B cell (primary cell): ENCODE measurements around the gene ACAD8. TPM values are rescaled to one million over a fixed set of nuclear protein-coding genes. Genes with fewer than 3 reads are reported as not detected.

Experiments
- ATAC-seq: fragments of 200-7000 bp; cut with Tn5 transposase; one replicate; pipeline ENCODE4 v1.10.0; 2021; ENCODE audit warnings: low read depth, mild to moderate bottlenecking, moderate number of reproducible peaks, moderate library complexity
- CTCF ChIA-PET: fragments of 350-600 bp; sonication (Branson Sonifier 250); formaldehyde crosslinking; loops from one replicate; lab custom pipeline; 2021; ENCODE audit warnings: antibody characterized with exemption, inconsistent platforms; lab: Charles Lee
- POLR2A ChIA-PET: fragments of 350-600 bp; sonication (Branson Sonifier 250); formaldehyde crosslinking; loops from one replicate; lab custom pipeline; 2021; ENCODE audit warnings: antibody characterized with exemption; lab: Charles Lee
- DNase-seq: peaks from one replicate; pipeline ENCODE4 v3.0.0; 2013
- H2AFZ ChIP-seq: 2 replicates; pipeline ENCODE4 v1.6.1; 2012; ENCODE audit warnings: mild to moderate bottlenecking, low read depth, low read length; ENCODE audit not compliant: insufficient read depth, poor library complexity, severe bottlenecking
- H3K27ac ChIP-seq, 2 donors: 1 replicate in 1 of 2; 2 replicates in 1 of 2; pipeline ENCODE4 v1.5.1; 2012 to 2013; ENCODE audit warnings: low read length in 2 of 2, mild to moderate bottlenecking in 2 of 2, moderate library complexity in 1 of 2
- H3K27me3 ChIP-seq, 4 experiments: fragments of 200-600 bp in 1 of 4; sonication (generic) in 1 of 4; replicated peaks in 1 of 4; 1 replicate in 2 of 4; 2 replicates in 2 of 4; pipeline versions ENCODE4 v1.6.1 to v1.7.0; 2013 to 2016; ENCODE audit warnings: low read length in 3 of 4, mild to moderate bottlenecking in 2 of 4, mixed read lengths in 1 of 4, moderate library complexity in 1 of 4; ENCODE audit not compliant: insufficient read depth in 4 of 4, control insufficient read depth in 3 of 4; ENCODE audit errors: control extremely low read depth in 1 of 4
- H3K36me3 ChIP-seq, 2 experiments: replicated peaks in 1 of 2; 1 replicate in 1 of 2; 2 replicates in 1 of 2; pipeline versions ENCODE4 v1.6.1 to v1.7.1; 2013; ENCODE audit warnings: low read length in 1 of 2; ENCODE audit not compliant: insufficient read depth in 2 of 2, control insufficient read depth in 1 of 2; ENCODE audit errors: control extremely low read depth in 1 of 2, extremely low read depth in 1 of 2
- H3K4me1 ChIP-seq, 2 donors: fragments of 200-600 bp in 1 of 2; sonication (generic) in 1 of 2; 1 replicate in 1 of 2; 2 replicates in 1 of 2; pipeline versions ENCODE4 v1.5.1 to v1.6.1; 2013 to 2017; ENCODE audit warnings: low read length in 2 of 2; ENCODE audit not compliant: control insufficient read depth in 2 of 2, insufficient read depth in 2 of 2
- H3K4me2 ChIP-seq: replicated peaks from 2 replicates; pipeline ENCODE3; 2012; ENCODE audit warnings: mild to moderate bottlenecking, low read depth, low read length; ENCODE audit not compliant: poor library complexity, severe bottlenecking
- H3K4me3 ChIP-seq, 5 experiments: fragments of 200-600 bp in 1 of 5; sonication (generic) in 1 of 5; 1 replicate in 3 of 5; 2 replicates in 2 of 5; pipeline versions ENCODE4 v1.5.1 to v1.7.0; 2011 to 2016; ENCODE audit warnings: low read length in 4 of 5, mild to moderate bottlenecking in 4 of 5, low read depth in 2 of 5, control low read depth in 1 of 5, moderate library complexity in 1 of 5; ENCODE audit not compliant: insufficient read depth in 1 of 5; ENCODE audit errors: control extremely low read depth in 1 of 5, extremely low read depth in 1 of 5
- H3K79me2 ChIP-seq: fragments of 200-600 bp; sonication (generic); one replicate; pipeline ENCODE4 v1.6.0; 2016; ENCODE audit warnings: low read length; ENCODE audit not compliant: control insufficient read depth, insufficient read depth
- H3K9ac ChIP-seq: fragments of 200-600 bp; sonication (generic); 2 replicates; pipeline ENCODE4 v1.6.1; 2017; ENCODE audit warnings: mild to moderate bottlenecking, low read length, moderate library complexity
- H3K9me3 ChIP-seq, 3 donors: one replicate each; pipeline versions ENCODE4 v1.6.1 to v1.7.1; 2013; ENCODE audit warnings: low read length in 2 of 3; ENCODE audit not compliant: control insufficient read depth in 2 of 3, insufficient read depth in 1 of 3; ENCODE audit errors: control extremely low read depth in 1 of 3
- H4K20me1 ChIP-seq: 2 replicates; pipeline ENCODE4 v1.6.0; 2012; ENCODE audit warnings: mild to moderate bottlenecking, low read length; ENCODE audit not compliant: insufficient read depth, control insufficient read depth, poor library complexity, severe bottlenecking
- H3K27ac Mint-ChIP-seq: one replicate; pipeline ENCODE4 v1.8.0; 2021; ENCODE audit warnings: mixed read lengths
- H3K27me3 Mint-ChIP-seq: one replicate; pipeline ENCODE4 v1.8.0; 2021; ENCODE audit warnings: mixed read lengths
- H3K4me1 Mint-ChIP-seq: one replicate; pipeline ENCODE4 v1.8.0; 2021; ENCODE audit warnings: mixed read lengths
- H3K4me3 Mint-ChIP-seq: one replicate; pipeline ENCODE4 v1.8.0; 2021; ENCODE audit warnings: mixed read lengths
- H3K9me3 Mint-ChIP-seq: one replicate; pipeline ENCODE4 v1.8.0; 2022; ENCODE audit warnings: mixed read lengths; ENCODE audit not compliant: insufficient read depth
- EZH2 ChIP-seq: IDR thresholded peaks from 2 replicates; pipeline ENCODE4 v1.6.1; 2012; ENCODE audit warnings: borderline replicate concordance, low read depth, mild to moderate bottlenecking, moderate library complexity, low read length; ENCODE audit not compliant: insufficient read depth, poor library complexity, severe bottlenecking
- WGBS: methylation state at CpG from one replicate; pipeline ENCODE4 v1.1.5; 2013; ENCODE audit warnings: missing lambda C conversion rate; ENCODE audit not compliant: insufficient coverage; 5-methylcytosine and 5-hydroxymethylcytosine counted together
- intact Hi-C: fragments of 100-400 bp; cut with micrococcal nuclease; formaldehyde crosslinking; loops from one replicate; pipeline ENCODE4 v1.10.0; 2022
- polyA plus RNA-seq: library from polyadenylated mRNA; depleted of rRNA; stranded (reverse); fragments of >200 nt; gene quantifications from 2 replicates; pipeline ENCODE4 v1.2.3, GENCODE V29; 2012
- total RNA-seq, 2 donors: library from RNA; stranded (reverse); fragments of 120-200 nt in 1 of 2; gene quantifications; 1 replicate in 1 of 2; 2 replicates in 1 of 2; pipeline versions ENCODE4 v1.2.3 to v1.2.4, GENCODE V29; 2013 to 2022
- TF ChIP-seq, protein P1 (sequence below): fragments of 200-600 bp; IDR thresholded peaks from one replicate; pipeline ENCODE4 v1.8.0; 2022; ENCODE audit warnings: antibody characterized with exemption, mild to moderate bottlenecking

ACAD8 gene
- total and polyA plus RNA-seq, 2 donors (not counting 1 experiment from before 2014, with no cell fraction given): 26.5 to 33.6 TPM

DNA sequence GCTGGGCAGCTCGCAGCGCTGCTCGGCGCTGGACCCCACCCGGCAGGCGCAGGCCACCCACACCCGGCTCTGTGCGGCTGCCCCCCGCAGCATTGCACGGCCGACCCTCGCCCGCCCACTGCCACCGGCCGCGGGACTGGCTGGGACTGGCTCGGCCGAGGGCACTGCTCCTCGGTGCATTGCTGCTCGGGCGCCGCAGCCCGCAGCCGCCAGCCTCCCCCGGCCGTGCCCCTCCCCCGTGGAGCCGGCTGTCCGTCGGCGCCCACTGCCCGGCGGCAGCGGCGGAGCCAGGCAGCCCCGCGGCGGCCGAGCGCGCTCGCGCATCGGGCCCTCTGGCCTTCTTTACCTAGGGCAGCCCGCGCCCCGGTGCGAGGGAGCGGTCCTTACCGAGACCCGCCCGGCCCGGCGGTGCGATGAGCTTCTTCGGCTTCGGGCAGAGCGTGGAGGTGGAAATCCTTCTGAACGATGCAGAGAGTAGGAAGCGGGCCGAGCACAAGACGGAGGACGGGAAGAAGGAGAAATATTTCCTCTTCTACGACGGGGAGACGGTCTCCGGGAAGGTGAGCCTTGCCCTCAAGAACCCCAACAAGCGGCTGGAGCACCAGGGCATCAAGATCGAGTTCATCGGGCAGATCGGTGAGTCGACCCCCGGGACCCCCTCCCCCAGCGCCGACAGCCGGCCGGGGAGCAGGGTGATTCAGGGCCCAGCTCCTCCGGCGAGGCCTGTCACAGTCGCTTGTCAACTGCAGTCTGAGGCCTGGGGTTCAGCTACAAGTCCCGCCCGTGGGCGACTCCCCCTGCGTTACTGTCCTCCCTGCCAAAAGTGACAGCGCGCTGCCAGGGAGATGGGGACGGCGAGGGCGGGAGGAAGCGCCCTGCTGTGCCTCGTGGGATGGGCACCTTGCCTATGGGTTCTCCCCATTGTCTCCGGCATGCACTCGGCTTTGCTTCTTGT is 28.4 kb upstream of the ACAD8 start:
- H4K20me1 ChIP-seq: peaks cover 47% of the 10 kb centered on the region
- Mint-ChIP-seq H3K27me3 (peaks cover 18% of the 10 kb centered on the region), H3K4me3 (peak overlapping the region; percentile 96), H3K4me1 (peaks cover 56% of the 10 kb centered on the region), H3K9me3 (no peaks in the 10 kb centered on the region), H3K27ac (peak overlapping the region; percentile 60)
- DNase-seq (peak; percentile 56), ATAC-seq (peak; percentile 0)
- no peak for TF ChIP-seq EZH2
- TF ChIP-seq, protein P1, sequence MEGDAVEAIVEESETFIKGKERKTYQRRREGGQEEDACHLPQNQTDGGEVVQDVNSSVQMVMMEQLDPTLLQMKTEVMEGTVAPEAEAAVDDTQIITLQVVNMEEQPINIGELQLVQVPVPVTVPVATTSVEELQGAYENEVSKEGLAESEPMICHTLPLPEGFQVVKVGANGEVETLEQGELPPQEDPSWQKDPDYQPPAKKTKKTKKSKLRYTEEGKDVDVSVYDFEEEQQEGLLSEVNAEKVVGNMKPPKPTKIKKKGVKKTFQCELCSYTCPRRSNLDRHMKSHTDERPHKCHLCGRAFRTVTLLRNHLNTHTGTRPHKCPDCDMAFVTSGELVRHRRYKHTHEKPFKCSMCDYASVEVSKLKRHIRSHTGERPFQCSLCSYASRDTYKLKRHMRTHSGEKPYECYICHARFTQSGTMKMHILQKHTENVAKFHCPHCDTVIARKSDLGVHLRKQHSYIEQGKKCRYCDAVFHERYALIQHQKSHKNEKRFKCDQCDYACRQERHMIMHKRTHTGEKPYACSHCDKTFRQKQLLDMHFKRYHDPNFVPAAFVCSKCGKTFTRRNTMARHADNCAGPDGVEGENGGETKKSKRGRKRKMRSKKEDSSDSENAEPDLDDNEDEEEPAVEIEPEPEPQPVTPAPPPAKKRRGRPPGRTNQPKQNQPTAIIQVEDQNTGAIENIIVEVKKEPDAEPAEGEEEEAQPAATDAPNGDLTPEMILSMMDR: no peak
- H3K79me2 ChIP-seq: peaks cover 54% of the 10 kb centered on the region
- POLR2A ChIA-PET: interaction anchor here (1.2 to 1.7 kb wide), 4 partner anchors 9 to 28 kb away, joined by 3 to 6 read pairs (median 5); partner anchors contain the start of genes ACAD8 and THYN1
- under 1% methylated on average over 93 of the region's 93 CpGs for WGBS
- intact Hi-C loops: loop anchor here (1.0 to 2.0 kb wide), 3 partner anchors 18 to 157 kb away; partner anchors contain the start of genes ACAD8 and THYN1
- peaks cover 43 to 53% of the 10 kb centered on the region in 2 donors for H3K4me1 ChIP-seq
- peaks cover 0 to 32% (median 20%) of the 10 kb centered on the region in 4 experiments for H3K27me3 ChIP-seq
- H3K9me3 ChIP-seq: no peaks in the 10 kb centered on the region
- H2AFZ ChIP-seq: peak overlapping the region; percentile 100
- H3K27ac ChIP-seq: no peak overlapping the region
- peak overlapping the region; percentile 92 for H3K4me2 ChIP-seq
- H3K36me3 ChIP-seq: no peaks in the 10 kb centered on the region
- H3K4me3 ChIP-seq: peak overlapping the region; percentile 30 to 98 (median 95)
- H3K9ac ChIP-seq: peak overlapping the region; percentile 97
- CTCF ChIA-PET: interaction anchor here (1.1 to 5.3 kb wide), 6 partner anchors 14 to 29 kb away, joined by 3 to 32 read pairs (median 9); partner anchors contain the start of genes ACAD8 and THYN1
